IMR-90 (cell line): ENCODE results near the gene CYP1A2. TPM values are rescaled to one million over a fixed set of nuclear protein-coding genes. Genes with fewer than 3 reads are reported as not detected.

Source experiments
- ATAC-seq: fragments of 200-7000 bp; cut with Tn5 transposase; 2 replicates; pipeline ENCODE4 v1.9.1; 2020; ENCODE audit warnings: low read depth, mild to moderate bottlenecking, moderate library complexity
- BruUV-seq: library from RNA; stranded (reverse); fragments of 400-500 nt; replicated peaks from 2 replicates; lab custom pipeline; 2021; lab: Mats Ljungman, UMichigan
- CTCF ChIA-PET: fragments of 300-600 bp; formaldehyde crosslinking; extraction: SDS; loops from one replicate; lab custom pipeline; 2021; ENCODE audit warnings: antibody characterized with exemption; lab: Yijun Ruan, JAX
- POLR2A ChIA-PET: fragments of 300-600 bp; sonication (Branson Sonifier 250); formaldehyde crosslinking; loops from one replicate; lab custom pipeline; 2022; ENCODE audit warnings: antibody characterized with exemption; ENCODE audit not compliant: unreplicated experiment; lab: Charles Lee
- DNase-seq: peaks from one replicate; pipeline ENCODE4 v3.0.0; 2013
- H2AFZ ChIP-seq: replicated peaks from 2 replicates; pipeline ENCODE3; 2013; ENCODE audit warnings: low read length, mild to moderate bottlenecking; ENCODE audit not compliant: poor library complexity
- H2AK5ac ChIP-seq: 2 replicates; pipeline ENCODE4 v1.6.1; 2013; ENCODE audit warnings: low read depth, low read length, inconsistent platforms
- H2AK9ac ChIP-seq: replicated peaks from 2 replicates; pipeline ENCODE3; 2013; ENCODE audit warnings: mild to moderate bottlenecking, low read depth, low read length, moderate library complexity; ENCODE audit not compliant: poor library complexity
- H2BK120ac ChIP-seq: 2 replicates; pipeline ENCODE4 v1.6.1; 2013; ENCODE audit warnings: low read depth, low read length, inconsistent platforms
- H2BK15ac ChIP-seq: 3 replicates; pipeline ENCODE4 v1.6.1; 2013; ENCODE audit warnings: low read depth, low read length, inconsistent platforms
- H2BK20ac ChIP-seq: 2 replicates; pipeline ENCODE4 v1.6.1; 2013; ENCODE audit warnings: low read depth, mild to moderate bottlenecking, inconsistent platforms, low read length, moderate library complexity
- H2BK5ac ChIP-seq: 2 replicates; pipeline ENCODE4 v1.6.1; 2013; ENCODE audit warnings: mild to moderate bottlenecking, low read depth, low read length, inconsistent platforms; ENCODE audit not compliant: poor library complexity, severe bottlenecking
- H3K14ac ChIP-seq: replicated peaks from 2 replicates; pipeline ENCODE4 v1.6.1; 2013; ENCODE audit warnings: low read depth, low read length, inconsistent platforms
- H3K18ac ChIP-seq: 2 replicates; pipeline ENCODE4 v1.6.1; 2013; ENCODE audit warnings: low read depth, low read length, control low read depth
- H3K23ac ChIP-seq: 2 replicates; pipeline ENCODE4 v1.6.1; 2013; ENCODE audit warnings: low read depth, low read length, inconsistent platforms
- H3K27ac ChIP-seq: 2 replicates; pipeline ENCODE4 v1.5.1; 2013; ENCODE audit warnings: mild to moderate bottlenecking, control low read depth, low read length; ENCODE audit not compliant: insufficient read depth
- H3K27me3 ChIP-seq: 2 replicates; pipeline ENCODE4 v1.6.1; 2013; ENCODE audit warnings: low read length; ENCODE audit not compliant: control insufficient read depth, insufficient read depth
- H3K36me3 ChIP-seq: 2 replicates; pipeline ENCODE4 v1.6.1; 2013; ENCODE audit warnings: low read length, mixed read lengths; ENCODE audit not compliant: control insufficient read depth, insufficient read depth
- H3K4ac ChIP-seq: 2 replicates; pipeline ENCODE4 v1.6.1; 2013; ENCODE audit warnings: low read depth, low read length, inconsistent platforms
- H3K4me1 ChIP-seq: 2 replicates; pipeline ENCODE4 v1.6.1; 2013; ENCODE audit warnings: low read length, mixed read lengths; ENCODE audit not compliant: control insufficient read depth, insufficient read depth
- H3K4me2 ChIP-seq: 2 replicates; pipeline ENCODE4 v1.6.1; 2013; ENCODE audit warnings: low read depth, mild to moderate bottlenecking, control low read depth, low read length, moderate library complexity
- H3K4me3 ChIP-seq: 2 replicates; pipeline ENCODE4 v1.5.1; 2013; ENCODE audit warnings: low read depth, mild to moderate bottlenecking, control low read depth, low read length, moderate library complexity; ENCODE audit not compliant: insufficient read depth
- H3K56ac ChIP-seq: 2 replicates; pipeline ENCODE4 v1.6.1; 2013; ENCODE audit warnings: low read length, inconsistent platforms; ENCODE audit not compliant: insufficient read depth; ENCODE audit errors: extremely low read depth
- H3K79me1 ChIP-seq, 2 experiments: 2 replicates each; pipeline ENCODE4 v1.6.1; 2013; ENCODE audit warnings: low read length in 2 of 2, inconsistent platforms in 1 of 2, low read depth in 1 of 2
- H3K9ac ChIP-seq: 2 replicates; pipeline ENCODE4 v1.6.1; 2013; ENCODE audit warnings: low read depth, low read length, control low read depth
- H3K9me1 ChIP-seq: 2 replicates; pipeline ENCODE4 v1.6.1; 2013; ENCODE audit warnings: low read length, inconsistent platforms; ENCODE audit not compliant: insufficient read depth
- H3K9me3 ChIP-seq: 2 replicates; pipeline ENCODE4 v1.6.1; 2013; ENCODE audit warnings: low read length; ENCODE audit not compliant: control insufficient read depth, insufficient read depth
- H4K20me1 ChIP-seq: 2 replicates; pipeline ENCODE4 v1.6.1; 2013; ENCODE audit warnings: low read length, inconsistent platforms; ENCODE audit not compliant: insufficient read depth
- H4K5ac ChIP-seq: 2 replicates; pipeline ENCODE4 v1.6.1; 2013; ENCODE audit warnings: mild to moderate bottlenecking, low read depth, low read length, control low read depth
- H4K8ac ChIP-seq, 2 experiments: 2 replicates each; pipeline ENCODE4 v1.6.1; 2013; ENCODE audit warnings: low read depth in 2 of 2, low read length in 2 of 2, control low read depth in 1 of 2, inconsistent platforms in 1 of 2
- H4K91ac ChIP-seq: 2 replicates; pipeline ENCODE4 v1.6.1; 2013; ENCODE audit warnings: low read depth, low read length, inconsistent platforms; ENCODE audit not compliant: insufficient read depth
- CEBPB ChIP-seq: IDR thresholded peaks from 2 replicates; pipeline ENCODE4 v1.6.1; 2012; ENCODE audit warnings: low read depth, low read length, improper control_type of control experiment
- CTCF ChIP-seq: conservative IDR thresholded peaks from 2 replicates; pipeline ENCODE4 v1.5.1; 2012; ENCODE audit warnings: mild to moderate bottlenecking, low read depth, low read length, improper control_type of control experiment
- FOS ChIP-seq: fragments of 150-350 bp; IDR thresholded peaks from 2 replicates; pipeline ENCODE4 v1.6.1; 2016; ENCODE audit warnings: low read depth, low read length
- MAFK ChIP-seq: IDR thresholded peaks from 2 replicates; pipeline ENCODE4 v1.6.1; 2012; ENCODE audit warnings: low read depth, low read length, improper control_type of control experiment
- MAZ ChIP-seq: IDR thresholded peaks from 2 replicates; pipeline ENCODE4 v1.6.1; 2012; ENCODE audit warnings: low read depth, mild to moderate bottlenecking, low read length, improper control_type of control experiment, moderate library complexity, borderline replicate concordance
- POLR2A ChIP-seq: IDR thresholded peaks from 2 replicates; pipeline ENCODE4 v1.6.1; 2012; ENCODE audit warnings: mild to moderate bottlenecking, low read depth, low read length
- RAD21 ChIP-seq: IDR thresholded peaks from 2 replicates; pipeline ENCODE4 v1.6.1; 2012; ENCODE audit warnings: low read length, improper control_type of control experiment
- RFX5 ChIP-seq: IDR thresholded peaks from 2 replicates; pipeline ENCODE4 v1.8.0; 2012; ENCODE audit warnings: low read depth, mild to moderate bottlenecking, low read length, moderate library complexity
- SMC3 ChIP-seq: fragments of 150-350 bp; IDR thresholded peaks from 2 replicates; pipeline ENCODE4 v1.6.1; 2016; ENCODE audit warnings: low read depth, mild to moderate bottlenecking, antibody characterized with exemption, low read length, moderate library complexity
- WGBS, 2 experiments: methylation state at CpG; one replicate each; pipeline versions ENCODE4 v1.1.5 to v1.1.7; 2013; ENCODE audit warnings: missing lambda C conversion rate in 2 of 2; ENCODE audit not compliant: insufficient read length in 1 of 2; ENCODE audit errors: extremely low coverage in 2 of 2; 5-methylcytosine and 5-hydroxymethylcytosine counted together
- dilution Hi-C: fragments of 300-500 bp; cut with HindIII; formaldehyde crosslinking; loops from one replicate; pipeline ENCODE4 v1.14.3; 2018; ENCODE audit warnings: low sequenced_read_pairs; ENCODE audit not compliant: unreplicated experiment
- in situ Hi-C: fragments of 300-500 bp; cut with MboI; formaldehyde crosslinking; loops from 3 replicates; pipeline ENCODE4 v1.14.3; 2019; ENCODE audit warnings: low sequenced_read_pairs, inconsistent platforms, mixed read lengths
- intact Hi-C: fragments of 100-400 bp; cut with micrococcal nuclease; formaldehyde crosslinking; loops from 2 replicates; pipeline ENCODE4 v1.10.0; 2022
- polyA plus RNA-seq, 3 experiments: library from polyadenylated mRNA; depleted of rRNA; stranded (reverse); fragments of >200 nt; gene quantifications; 2 replicates each; pipeline ENCODE4 v1.2.3, GENCODE V29; 2012; ENCODE audit warnings: low replicate concordance in 1 of 3
- total RNA-seq: library from RNA; depleted of rRNA; stranded (reverse); fragments of >200 nt; gene quantifications from 2 replicates; pipeline ENCODE4 v1.2.3, GENCODE V29; 2012

The CYP1A2 gene
- total and polyA plus RNA-seq, 2 of the 4 experiments (the other 2 are of a cell fraction): not detected

- POLR2A ChIA-PET: interaction anchor here (0.6 kb wide), 1 partner anchor 254 kb away, joined by 6 read pairs; no protein-coding TSS in a partner anchor
- intact Hi-C loops: loop anchor here (10.0 kb wide), 1 partner anchor 57 kb away; the partner anchor contains the start of gene EDC3
- Histone ChIP-seq H4K20me1 (no peaks in the 10 kb centered on the region), H3K79me1 (no peaks in the 10 kb centered on the region), H3K4me2 (no peak overlapping the region), H4K8ac (no peak overlapping the region), H3K4me1 (no peaks in the 10 kb centered on the region), H4K5ac (no peak overlapping the region), H3K27me3 (peaks cover 36% of the 10 kb centered on the region), H2AFZ (no peak overlapping the region), H2BK120ac (no peak overlapping the region), H3K9me3 (0 out of 2 replicates have a peak, but pooled peaks cover 2% of the 10 kb centered on the region), H3K9ac (no peak overlapping the region), H2BK20ac (no peak overlapping the region), H2BK5ac (no peak overlapping the region), H4K91ac (no peak overlapping the region), H3K36me3 (no peaks in the 10 kb centered on the region), H2AK5ac (no peak overlapping the region), H3K23ac (no peak overlapping the region), H2AK9ac (no peak overlapping the region), H2BK15ac (no peak overlapping the region), H3K14ac (no peak overlapping the region), H3K56ac (no peak overlapping the region), H3K27ac (no peak overlapping the region), H3K4ac (no peak overlapping the region), H3K9me1 (no peaks in the 10 kb centered on the region; the same call in 1 of the 2 replicates), H3K4me3 (no peak overlapping the region), H3K18ac (no peak overlapping the region)
- 28% methylated on average over 8 of the region's 8 CpGs; no CpG with 5 or more reads in 1 of the 2 experiments for WGBS, 2 experiments
- dilution Hi-C loops: no loop called here
- in situ Hi-C loops: no loop called here
- no TSS peak for BruUV-seq
- TF ChIP-seq RAD21: no peak
- no peak for TF ChIP-seq CTCF
- TF ChIP-seq FOS: no peak
- TF ChIP-seq RFX5: no peak
- no peak for TF ChIP-seq POLR2A
- TF ChIP-seq MAFK: no peak
- TF ChIP-seq CEBPB: no peak
- TF ChIP-seq MAZ: no peak
- no peak for TF ChIP-seq SMC3
- CTCF ChIA-PET: interaction anchor here (0.6 kb wide), 1 partner anchor 406 kb away, joined by 3 read pairs; no protein-coding TSS in a partner anchor
- no peak for DNase-seq
- no peak for ATAC-seq
Measured at GRCh38 chr15:74752011-74752410, 3.4 kb downstream of the CYP1A2 start.
